Uterus (tissue), 2 donors: ENCODE measurements around the gene SSX7.
"Not testable (repeated sequence)": the region's sequence is repeated elsewhere in the genome, so short reads cannot be mapped to it uniquely, and the experiment has no call there.

Source experiments
- CTCF ChIP-seq, 4 experiments: fragments of 200-600 bp in 2 of 4; fragments of 450-650 bp in 2 of 4; sonication (generic) in 2 of 4; IDR thresholded peaks; one replicate each; pipeline ENCODE4 v1.5.1; 2016 to 2019; ENCODE audit warnings: antibody characterized with exemption in 4 of 4, mild to moderate bottlenecking in 2 of 4, moderate library complexity in 1 of 4
- POLR2A ChIP-seq, 2 donors: fragments of 450-650 bp; IDR thresholded peaks; one replicate each; pipeline ENCODE4 v1.6.1; 2016; ENCODE audit warnings: antibody characterized with exemption in 2 of 2, mild to moderate bottlenecking in 1 of 2, moderate library complexity in 1 of 2

GRCh38 chrX:52650676-52651075, 4.0 kb downstream of the SSX7 start:
- TF ChIP-seq CTCF, POLR2A (IDR thresholded peaks at IDR 0.05): not testable (repeated sequence)
